GM06990 (cell line): ENCODE measurements around the gene DHX15.

Source experiments
- DNase-seq: peaks from one replicate; pipeline ENCODE4 v3.0.0-alpha.2; 2011; ENCODE audit not compliant: insufficient read length; ENCODE audit errors: extremely low read depth
- H3K27me3 ChIP-seq: replicated peaks from 2 replicates; pipeline ENCODE4 v1.6.0; 2011; ENCODE audit warnings: low read length; ENCODE audit not compliant: control insufficient read depth, insufficient read depth
- H3K36me3 ChIP-seq: 2 replicates; pipeline ENCODE4 v1.5.1; 2011; ENCODE audit warnings: low read length; ENCODE audit not compliant: control insufficient read depth, insufficient read depth
- H3K4me3 ChIP-seq: replicated peaks from 2 replicates; pipeline ENCODE4 v1.5.1; 2011; ENCODE audit warnings: low read depth, mild to moderate bottlenecking, control low read depth, low read length
- TF ChIP-seq, protein P1 (sequence below): IDR thresholded peaks from 2 replicates; pipeline ENCODE4 v1.5.1; 2011; ENCODE audit warnings: low read length, control low read depth, mild to moderate bottlenecking, inconsistent platforms; ENCODE audit not compliant: insufficient read depth, poor library complexity, severe bottlenecking

The DHX15 gene

DNA sequence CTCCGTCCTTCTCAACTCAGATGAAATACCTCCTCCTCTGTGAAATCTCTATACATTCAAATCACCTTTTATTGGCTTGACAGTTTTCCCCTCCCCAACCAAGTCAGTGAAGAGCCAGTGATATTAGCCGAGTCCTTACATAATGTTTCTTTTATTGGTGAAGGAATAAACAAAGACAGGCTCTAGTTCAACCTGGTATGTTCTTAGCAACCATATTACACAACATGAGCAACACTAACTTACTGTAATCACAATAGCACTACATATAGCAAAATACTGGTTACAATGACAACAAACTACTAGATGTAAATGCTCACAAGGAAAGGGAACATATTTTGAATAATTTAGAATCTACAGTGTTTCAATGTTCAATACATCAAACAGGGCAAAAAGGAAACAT, 19.9 kb downstream of the DHX15 start:
- Histone ChIP-seq H3K4me3 (no peak overlapping the region), H3K36me3 (no peaks in the 10 kb centered on the region; the same call in 1 of the 2 replicates), H3K27me3 (no peaks in the 10 kb centered on the region)
- no peak for DNase-seq
- TF ChIP-seq, protein P1, sequence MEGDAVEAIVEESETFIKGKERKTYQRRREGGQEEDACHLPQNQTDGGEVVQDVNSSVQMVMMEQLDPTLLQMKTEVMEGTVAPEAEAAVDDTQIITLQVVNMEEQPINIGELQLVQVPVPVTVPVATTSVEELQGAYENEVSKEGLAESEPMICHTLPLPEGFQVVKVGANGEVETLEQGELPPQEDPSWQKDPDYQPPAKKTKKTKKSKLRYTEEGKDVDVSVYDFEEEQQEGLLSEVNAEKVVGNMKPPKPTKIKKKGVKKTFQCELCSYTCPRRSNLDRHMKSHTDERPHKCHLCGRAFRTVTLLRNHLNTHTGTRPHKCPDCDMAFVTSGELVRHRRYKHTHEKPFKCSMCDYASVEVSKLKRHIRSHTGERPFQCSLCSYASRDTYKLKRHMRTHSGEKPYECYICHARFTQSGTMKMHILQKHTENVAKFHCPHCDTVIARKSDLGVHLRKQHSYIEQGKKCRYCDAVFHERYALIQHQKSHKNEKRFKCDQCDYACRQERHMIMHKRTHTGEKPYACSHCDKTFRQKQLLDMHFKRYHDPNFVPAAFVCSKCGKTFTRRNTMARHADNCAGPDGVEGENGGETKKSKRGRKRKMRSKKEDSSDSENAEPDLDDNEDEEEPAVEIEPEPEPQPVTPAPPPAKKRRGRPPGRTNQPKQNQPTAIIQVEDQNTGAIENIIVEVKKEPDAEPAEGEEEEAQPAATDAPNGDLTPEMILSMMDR = no peak

DNA sequence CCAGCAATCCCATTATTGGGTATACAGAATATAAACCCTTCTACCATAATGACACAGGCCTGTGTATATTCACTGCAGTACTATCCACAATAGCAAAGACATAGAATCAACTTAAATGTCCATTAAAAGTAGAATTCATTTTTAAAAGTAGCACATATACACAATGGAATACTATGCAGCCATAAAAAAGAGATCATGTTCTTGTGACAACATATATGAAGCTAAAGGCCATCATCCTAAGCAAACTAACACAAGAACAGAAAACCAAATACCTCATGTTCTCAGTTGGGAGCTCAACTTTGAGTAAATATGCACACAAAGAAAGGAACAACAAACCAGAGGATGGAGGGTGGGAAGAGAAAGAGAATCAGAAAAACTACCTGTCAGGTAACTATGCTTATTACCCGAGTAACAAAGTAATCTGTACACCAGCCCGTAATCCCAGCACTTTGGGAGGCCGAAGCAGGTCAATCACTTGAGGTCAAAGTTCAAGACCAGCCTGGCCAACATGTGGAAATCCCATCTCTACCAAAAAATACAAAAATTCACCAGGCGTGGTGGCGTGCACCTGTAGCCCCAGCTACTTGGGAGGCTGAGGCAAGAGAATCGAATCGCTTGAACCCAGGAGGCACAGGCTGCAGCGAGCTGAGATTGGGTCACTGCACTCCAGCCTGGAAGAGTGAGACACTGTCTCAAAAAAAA, 22.8 kb downstream of the DHX15 start:
- H3K4me3 ChIP-seq = no peak overlapping the region
- TF ChIP-seq, protein P1 = no peak
- no peak for DNase-seq
- no peaks in the 10 kb centered on the region; the same call in none of the 2 replicates for H3K36me3 ChIP-seq
- H3K27me3 ChIP-seq = no peaks in the 10 kb centered on the region

DNA sequence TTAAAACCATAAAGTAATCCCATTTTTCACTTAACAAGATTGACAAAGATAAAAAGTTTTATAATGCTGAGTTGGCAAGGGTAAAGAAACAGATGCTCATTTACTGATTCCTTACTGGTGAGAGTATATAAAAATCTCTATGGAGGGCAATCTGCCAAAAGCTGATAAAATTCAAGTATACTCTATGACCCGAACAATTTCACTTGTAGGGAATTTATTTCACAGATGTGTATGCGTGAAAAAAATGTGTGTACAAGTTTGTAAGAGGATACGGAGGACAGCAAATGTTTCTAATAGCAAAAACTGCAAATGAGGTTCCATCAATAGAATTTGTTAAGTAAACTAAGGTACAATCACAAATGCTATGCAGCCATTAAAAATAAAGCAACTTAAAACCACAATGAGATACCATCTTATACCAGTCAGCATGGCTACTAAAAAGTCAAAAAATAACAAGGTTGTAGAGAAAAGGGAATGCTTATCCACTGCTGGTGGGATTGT, 23.4 kb downstream of the DHX15 start:
- TF ChIP-seq, protein P1 = no peak
- H3K4me3 ChIP-seq = no peak overlapping the region
- DNase-seq = no peak
- no peaks in the 10 kb centered on the region for H3K27me3 ChIP-seq
- H3K36me3 ChIP-seq = no peaks in the 10 kb centered on the region; the same call in none of the 2 replicates

DNA sequence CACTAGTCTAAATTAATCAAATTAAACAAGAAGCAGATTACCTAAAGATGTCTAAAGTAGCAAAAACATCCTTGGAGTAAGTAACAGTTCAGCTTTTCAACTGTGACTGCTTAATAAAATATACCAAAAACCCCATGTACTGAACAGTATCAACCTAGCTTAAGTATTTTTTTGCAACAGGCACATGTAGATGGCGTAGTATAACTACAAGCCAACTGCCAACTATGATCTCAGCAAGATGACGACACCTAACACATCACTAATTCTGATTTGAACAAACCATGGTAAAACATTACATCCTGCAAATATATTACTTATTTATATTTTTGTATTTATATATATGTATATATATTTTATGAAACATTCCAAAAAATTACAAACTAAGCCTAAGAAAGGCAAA, 24.5 kb downstream of the DHX15 start:
- Histone ChIP-seq H3K27me3 (no peaks in the 10 kb centered on the region), H3K4me3 (no peak overlapping the region), H3K36me3 (no peaks in the 10 kb centered on the region; the same call in none of the 2 replicates)
- TF ChIP-seq, protein P1 = no peak
- no peak for DNase-seq

DNA sequence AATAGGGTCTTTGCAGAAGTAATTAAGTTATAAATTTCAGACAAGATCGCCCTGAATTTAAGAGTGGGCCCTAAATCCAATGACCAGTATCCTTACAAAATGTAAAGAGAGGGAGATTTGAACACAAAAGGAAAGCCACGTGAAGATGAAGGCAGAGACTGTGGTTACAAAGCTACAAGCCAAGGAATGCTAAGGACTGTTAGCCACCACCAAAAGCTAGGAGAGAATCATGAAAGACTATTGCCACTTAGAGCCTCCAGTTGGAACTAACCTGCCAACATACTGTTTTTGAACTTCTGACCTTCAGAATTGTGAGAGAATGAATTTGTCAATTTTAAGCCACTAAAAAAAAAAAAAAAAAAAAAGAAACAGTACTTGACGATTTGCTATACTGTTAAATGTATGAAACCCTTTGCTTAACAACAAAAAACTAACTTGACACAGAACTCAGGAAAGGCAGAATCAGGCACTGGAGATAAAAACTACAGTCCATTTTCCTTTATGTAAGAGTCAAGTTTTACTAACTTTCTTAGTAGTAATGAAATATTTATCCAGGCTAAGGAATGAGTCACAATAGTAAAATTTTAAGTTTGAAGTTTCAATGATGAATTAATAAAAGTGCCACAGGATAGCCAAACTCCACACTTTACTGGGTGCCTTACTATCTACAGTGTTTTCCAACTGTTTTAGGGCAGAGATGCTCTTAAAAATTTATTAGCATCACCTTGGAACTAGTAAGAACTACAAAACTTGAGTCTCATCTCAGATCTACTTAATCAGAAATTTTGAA, 25.1 kb downstream of the DHX15 start:
- TF ChIP-seq, protein P1 = no peak
- no peak overlapping the region for H3K4me3 ChIP-seq
- H3K36me3 ChIP-seq = no peaks in the 10 kb centered on the region; the same call in none of the 2 replicates
- DNase-seq = no peak
- H3K27me3 ChIP-seq = no peaks in the 10 kb centered on the region
